Left cardiac atrium (tissue), 4 donors: ENCODE results near the gene TBC1D8. TPM values are rescaled to one million over a fixed set of nuclear protein-coding genes. Genes with fewer than 3 reads are reported as not detected.
"Not testable (repeated sequence)": the region's sequence is repeated elsewhere in the genome, so short reads cannot be mapped to it uniquely, and the experiment has no call there.

Experiments used
- ATAC-seq, 2 donors: fragments of 200-7000 bp; cut with Tn5 transposase; one replicate each; pipeline ENCODE4 v1.9.1; 2020; ENCODE audit warnings: mild to moderate bottlenecking in 2 of 2, moderate library complexity in 2 of 2
- DNase-seq: peaks from one replicate; pipeline ENCODE4 v3.0.0-alpha.2; 2020
- intact Hi-C, 2 donors: fragments of 100-400 bp; cut with DNase I; formaldehyde crosslinking; loops; one replicate each; pipeline versions ENCODE4 v1.14.1 to v1.15.1; 2022 to 2023
- long read RNA-seq: library from polyadenylated mRNA; unstranded; transcript quantifications from one replicate; pipeline ENCODE4 v2.0.0, GENCODE V29; 2021
- total RNA-seq, 2 donors: library from RNA; stranded (reverse); fragmentation: NEBNext Ultra II Directional; extraction: Animal tissue kit (Norgen Biotek cat#: 25700); gene quantifications; one replicate each; pipeline ENCODE4 v1.2.1, GENCODE V29; 2021
- donor health status: DM: no; HTN: yes; CAD: no.
- donor health status: DM: no; HTN: yes; CAD: no; lungs with severe emphysema.
- donor health status: DM: yes; HTN: yes; CAD: no.
- donor health status: Dilated cardiomyopathy.

TBC1D8 gene
- total RNA-seq: 10 to 100 TPM; 33.4 to 41.2 TPM
- long read RNA-seq, transcript TBC1D8-202 (20 exons, 3,803 nt): minor isoform, 7 of 53 reads
- long read RNA-seq, transcript TBC1D8-201 (20 exons, 3,627 nt): major isoform, 14 of 53 reads
- long read RNA-seq, partial matches to known transcripts: 24 of 53 reads
- long read RNA-seq, other reads (novel, unspliced or antisense): 8 of 53 reads

- DNase-seq: peak; percentile 91
- peak; percentile 91 to 92 for ATAC-seq
- intact Hi-C loops: loop anchor here in 1 of 2 donors (5.0 kb wide), 2 partner anchors 114 to 139 kb away; no protein-coding TSS in a partner anchor
Observed at GRCh38 chr2:101151146-101151858, at the start of gene TBC1D8. Gene TBC1D8, minus strand, starts transcription at chr2:101151382. Its CDS starts 129 bp downstream, at chr2:101151253.

GRCh38 chr2:101200676-101201075 lies 49.5 kb upstream of the TBC1D8 start:
- intact Hi-C loops: no loop called here
- DNase-seq (no peak), ATAC-seq (peak in 1 of 2 donors; percentile 53)

- no peak for ATAC-seq
- no peak for DNase-seq
- intact Hi-C loops: no loop called here
Observed at GRCh38 chr2:101199251-101199791, 48.1 kb upstream of the TBC1D8 start.

- no peak for DNase-seq
- intact Hi-C loops: no loop called here
- ATAC-seq: no peak
Observed at GRCh38 chr2:101197814-101198213, 46.6 kb upstream of the TBC1D8 start.

GRCh38 chr2:101197215-101197745 lies 46.1 kb upstream of the TBC1D8 start:
- ATAC-seq: no peak
- no peak for DNase-seq
- intact Hi-C loops: no loop called here

- intact Hi-C loops: no loop called here
- no peak for DNase-seq
- ATAC-seq: no peak
Observed at GRCh38 chr2:101195871-101196661, 44.9 kb upstream of the TBC1D8 start.

- intact Hi-C loops: no loop called here
- no peak for ATAC-seq
- no peak for DNase-seq
Observed at GRCh38 chr2:101193033-101193626, 41.9 kb upstream of the TBC1D8 start.

GRCh38 chr2:101190747-101191516 lies 39.8 kb upstream of the TBC1D8 start:
- ATAC-seq: peak; percentile 50 to 59
- DNase-seq: no peak
- intact Hi-C loops: no loop called here

- no peak for ATAC-seq
- no peak for DNase-seq
- intact Hi-C loops: no loop called here
Observed at GRCh38 chr2:101188683-101189405, 37.7 kb upstream of the TBC1D8 start.

- intact Hi-C loops: no loop called here
- DNase-seq: no peak
- no peak for ATAC-seq
Observed at GRCh38 chr2:101187131-101187530, 35.9 kb upstream of the TBC1D8 start.

GRCh38 chr2:101185656-101186055 lies 34.5 kb upstream of the TBC1D8 start:
- no peak for DNase-seq
- no peak for ATAC-seq
- intact Hi-C loops: no loop called here

- intact Hi-C loops: no loop called here
- DNase-seq (no peak), ATAC-seq (no peak)
Observed at GRCh38 chr2:101185085-101185484, 33.9 kb upstream of the TBC1D8 start.

- intact Hi-C loops: no loop called here
- ATAC-seq: peak; percentile 82 to 93
- DNase-seq: no peak
Observed at GRCh38 chr2:101179982-101180381, 28.8 kb upstream of the TBC1D8 start.

GRCh38 chr2:101176803-101177202 lies 25.6 kb upstream of the TBC1D8 start:
- DNase-seq: no peak
- ATAC-seq: no peak
- intact Hi-C loops: no loop called here

GRCh38 chr2:101175991-101176390 lies 24.8 kb upstream of the TBC1D8 start:
- ATAC-seq (no peak), DNase-seq (no peak)
- intact Hi-C loops: no loop called here

GRCh38 chr2:101173707-101174295 lies 22.6 kb upstream of the TBC1D8 start:
- ATAC-seq: peak; percentile 30 to 82
- intact Hi-C loops: no loop called here
- DNase-seq: no peak

GRCh38 chr2:101169822-101170221 lies 18.6 kb upstream of the TBC1D8 start:
- DNase-seq, intact Hi-C loops, ATAC-seq: not testable (repeated sequence)
